ENCODE data around the gene SGPP2.

Gene SGPP2

DNA sequence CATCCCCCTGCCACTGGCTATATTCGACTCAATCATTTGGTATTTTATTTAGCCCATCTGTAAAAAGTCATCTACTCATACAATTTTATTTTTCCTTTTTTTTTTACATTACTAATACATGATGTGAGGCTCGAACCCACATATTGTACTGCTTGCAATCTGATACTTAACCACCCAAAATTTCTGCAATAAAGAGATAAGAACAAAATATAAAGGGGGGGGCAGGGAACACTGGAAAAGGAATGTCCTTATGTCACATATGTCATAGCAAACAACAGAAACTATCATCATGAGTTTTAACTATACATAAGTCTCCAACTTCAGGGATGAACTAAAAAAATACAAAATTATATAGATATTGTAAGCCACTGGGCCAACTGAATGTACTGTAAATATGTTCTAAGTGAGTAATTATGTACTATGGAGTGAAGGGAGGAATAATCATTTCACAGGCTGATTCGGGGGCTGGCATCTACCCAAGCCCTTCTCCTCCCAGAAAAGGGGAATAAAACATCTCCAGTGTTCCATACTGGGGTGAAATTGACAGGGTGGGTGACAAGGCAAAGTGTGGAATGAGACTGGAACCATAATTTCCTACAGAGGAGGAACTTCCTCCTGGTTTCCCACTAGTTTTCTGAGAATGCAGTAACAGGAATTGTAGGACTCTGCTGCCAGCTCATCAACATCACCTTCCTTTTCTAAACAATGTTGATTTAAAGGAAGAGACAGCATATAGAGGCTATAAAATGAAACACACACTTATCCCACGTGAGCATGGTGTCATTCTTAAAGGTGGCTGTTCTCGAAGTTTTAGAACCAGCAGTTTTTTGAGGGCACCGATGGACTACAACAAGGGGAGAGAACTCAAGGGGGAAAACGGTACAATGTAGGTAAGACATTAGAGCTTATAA, 152.1 kb downstream of the SGPP2 start:
- no peak for TF ChIP-seq POLR2AphosphoS5 (IDR thresholded peaks at IDR 0.05; ENCODE audit: low read depth, low read length)
- no peak for TF ChIP-seq TAF1 (IDR thresholded peaks at IDR 0.05; ENCODE audit: borderline replicate concordance, insufficient read depth, low read length)
- no peak for TF ChIP-seq FOXP2 (optimal IDR thresholded peaks at IDR 0.05; ENCODE audit: borderline replicate concordance, extremely low read depth, extremely low read length, insufficient read depth)
- TF ChIP-seq, protein P1, sequence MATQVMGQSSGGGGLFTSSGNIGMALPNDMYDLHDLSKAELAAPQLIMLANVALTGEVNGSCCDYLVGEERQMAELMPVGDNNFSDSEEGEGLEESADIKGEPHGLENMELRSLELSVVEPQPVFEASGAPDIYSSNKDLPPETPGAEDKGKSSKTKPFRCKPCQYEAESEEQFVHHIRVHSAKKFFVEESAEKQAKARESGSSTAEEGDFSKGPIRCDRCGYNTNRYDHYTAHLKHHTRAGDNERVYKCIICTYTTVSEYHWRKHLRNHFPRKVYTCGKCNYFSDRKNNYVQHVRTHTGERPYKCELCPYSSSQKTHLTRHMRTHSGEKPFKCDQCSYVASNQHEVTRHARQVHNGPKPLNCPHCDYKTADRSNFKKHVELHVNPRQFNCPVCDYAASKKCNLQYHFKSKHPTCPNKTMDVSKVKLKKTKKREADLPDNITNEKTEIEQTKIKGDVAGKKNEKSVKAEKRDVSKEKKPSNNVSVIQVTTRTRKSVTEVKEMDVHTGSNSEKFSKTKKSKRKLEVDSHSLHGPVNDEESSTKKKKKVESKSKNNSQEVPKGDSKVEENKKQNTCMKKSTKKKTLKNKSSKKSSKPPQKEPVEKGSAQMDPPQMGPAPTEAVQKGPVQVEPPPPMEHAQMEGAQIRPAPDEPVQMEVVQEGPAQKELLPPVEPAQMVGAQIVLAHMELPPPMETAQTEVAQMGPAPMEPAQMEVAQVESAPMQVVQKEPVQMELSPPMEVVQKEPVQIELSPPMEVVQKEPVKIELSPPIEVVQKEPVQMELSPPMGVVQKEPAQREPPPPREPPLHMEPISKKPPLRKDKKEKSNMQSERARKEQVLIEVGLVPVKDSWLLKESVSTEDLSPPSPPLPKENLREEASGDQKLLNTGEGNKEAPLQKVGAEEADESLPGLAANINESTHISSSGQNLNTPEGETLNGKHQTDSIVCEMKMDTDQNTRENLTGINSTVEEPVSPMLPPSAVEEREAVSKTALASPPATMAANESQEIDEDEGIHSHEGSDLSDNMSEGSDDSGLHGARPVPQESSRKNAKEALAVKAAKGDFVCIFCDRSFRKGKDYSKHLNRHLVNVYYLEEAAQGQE (IDR thresholded peaks at IDR 0.05; ENCODE audit: insufficient read depth in 1 of 2, low read depth in 2 of 2, low read length in 2 of 2) = no peak
- no peak for TF ChIP-seq SIN3A (IDR thresholded peaks at IDR 0.05; ENCODE audit: borderline replicate concordance, insufficient read depth, low read length)

DNA sequence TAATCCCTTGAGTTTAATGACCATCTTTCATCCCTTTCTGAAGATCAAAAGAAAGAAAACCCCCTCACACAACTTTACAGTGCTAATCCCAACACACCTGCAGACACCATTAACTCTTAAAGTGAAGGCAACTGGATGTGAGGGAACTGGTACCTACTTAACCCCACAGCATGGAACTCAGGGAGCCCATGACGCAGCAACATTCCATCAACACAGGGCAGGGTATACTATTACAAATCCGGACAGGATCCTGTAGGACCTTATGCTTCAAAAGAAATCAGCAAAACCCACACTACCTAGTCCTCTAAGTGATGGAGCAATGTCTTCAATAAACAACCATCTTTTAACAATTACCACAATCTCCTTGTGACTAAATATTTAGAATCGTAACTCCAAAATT, 153.0 kb downstream of the SGPP2 start:
- TF ChIP-seq POLR2AphosphoS5 (IDR thresholded peaks at IDR 0.05; ENCODE audit: low read depth, low read length) = no peak
- no peak for TF ChIP-seq SIN3A (IDR thresholded peaks at IDR 0.05; ENCODE audit: borderline replicate concordance, insufficient read depth, low read length)
- TF ChIP-seq, protein P1 (IDR thresholded peaks at IDR 0.05; ENCODE audit: insufficient read depth in 1 of 2, low read depth in 2 of 2, low read length in 2 of 2) = no peak
- TF ChIP-seq TAF1 (IDR thresholded peaks at IDR 0.05; ENCODE audit: borderline replicate concordance, insufficient read depth, low read length) = no peak
- no peak for TF ChIP-seq FOXP2 (optimal IDR thresholded peaks at IDR 0.05; ENCODE audit: borderline replicate concordance, extremely low read depth, extremely low read length, insufficient read depth)

DNA sequence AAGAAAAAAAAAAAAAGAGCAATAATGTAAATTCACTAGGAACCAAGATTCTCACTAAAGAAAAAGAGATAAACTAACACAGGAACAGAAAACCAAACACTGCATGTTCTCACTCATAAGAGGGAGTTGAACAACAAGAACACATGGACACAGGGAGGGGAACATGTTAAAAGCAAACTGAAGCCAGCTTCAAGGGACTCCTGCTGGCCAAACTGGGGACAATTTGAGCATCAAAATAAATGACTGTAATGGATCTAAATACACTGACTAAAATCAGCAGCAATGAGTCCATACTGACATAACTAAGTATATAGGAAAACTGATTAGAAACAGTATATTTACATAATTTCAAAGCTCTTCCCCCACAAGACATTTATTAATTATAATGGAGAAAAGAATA, 158.6 kb downstream of the SGPP2 start:
- TF ChIP-seq FOXP2 (optimal IDR thresholded peaks at IDR 0.05; ENCODE audit: borderline replicate concordance, extremely low read depth, extremely low read length, insufficient read depth) = no peak

DNA sequence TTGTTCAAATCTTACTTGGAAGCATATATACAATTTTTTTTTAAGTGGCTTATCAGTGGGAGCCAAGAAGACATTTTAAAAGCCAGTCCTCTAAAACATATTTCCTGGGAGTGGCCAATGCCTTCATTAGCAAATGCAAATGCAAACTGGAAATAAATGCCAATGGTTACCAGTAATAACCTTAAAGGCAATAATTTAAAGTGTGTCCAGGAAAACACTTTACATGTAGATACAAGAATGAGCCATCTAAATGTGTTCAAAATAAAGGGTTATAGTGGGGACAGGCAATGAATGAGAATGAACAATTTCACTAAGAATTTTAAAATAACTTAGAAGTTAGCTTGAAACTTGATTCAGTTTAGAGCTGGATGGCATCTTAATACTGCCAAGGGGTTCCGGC, 167.3 kb downstream of the SGPP2 start:
- TF ChIP-seq FOXP2 (optimal IDR thresholded peaks at IDR 0.05; ENCODE audit: borderline replicate concordance, extremely low read depth, extremely low read length, insufficient read depth) = no peak
- no peak for TF ChIP-seq SIN3A (IDR thresholded peaks at IDR 0.05; ENCODE audit: borderline replicate concordance, insufficient read depth, low read length)
- no peak for TF ChIP-seq POLR2AphosphoS5 (IDR thresholded peaks at IDR 0.05; ENCODE audit: low read depth, low read length)
- no peak for TF ChIP-seq TAF1 (IDR thresholded peaks at IDR 0.05; ENCODE audit: borderline replicate concordance, insufficient read depth, low read length)
- TF ChIP-seq, protein P1 (IDR thresholded peaks at IDR 0.05; ENCODE audit: insufficient read depth in 1 of 2, low read depth in 2 of 2, low read length in 2 of 2) = no peak

DNA sequence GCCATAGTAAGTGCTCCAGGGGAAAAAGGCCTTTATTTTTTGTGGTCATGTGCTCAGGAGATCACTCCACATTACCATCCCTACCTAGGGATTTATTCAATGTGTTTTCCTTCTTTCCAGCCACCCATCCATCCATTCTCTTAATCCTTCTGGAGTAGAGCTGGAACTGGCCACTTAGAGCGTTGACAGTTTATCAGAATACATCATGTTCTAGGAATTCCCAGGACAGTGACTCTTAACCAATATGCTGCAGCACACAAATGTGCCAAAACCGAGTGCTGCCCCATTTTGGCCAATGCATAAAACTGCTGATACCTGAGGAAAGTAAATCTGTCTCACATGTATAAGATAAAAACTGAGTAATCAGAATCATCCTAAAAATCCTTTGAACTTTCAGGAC, 167.8 kb downstream of the SGPP2 start:
- TF ChIP-seq, protein P1 (IDR thresholded peaks at IDR 0.05; ENCODE audit: insufficient read depth in 1 of 2, low read depth in 2 of 2, low read length in 2 of 2) = no peak
- no peak for TF ChIP-seq TAF1 (IDR thresholded peaks at IDR 0.05; ENCODE audit: borderline replicate concordance, insufficient read depth, low read length)

Measured in PFSK-1 (cell line).